DND-41 (cell line): ENCODE data around the gene XYLT1.

Experiments
- ATAC-seq: fragments of 200-7000 bp; cut with Tn5 transposase; 3 replicates; pipeline ENCODE4 v1.9.1; 2021; ENCODE audit warnings: low read depth; ENCODE audit not compliant: insufficient read depth
- DNase-seq: peaks from one replicate; pipeline ENCODE4 v3.0.0-alpha.2; 2020
- H2AFZ ChIP-seq: 2 replicates; pipeline ENCODE4 v1.6.0; 2012; ENCODE audit warnings: low read depth, low read length
- H3K27ac ChIP-seq: 2 replicates; pipeline ENCODE4 v1.5.1; 2012; ENCODE audit warnings: low read length, inconsistent platforms
- H3K27me3 ChIP-seq: fragments of 200-600 bp; sonication (generic); 2 replicates; pipeline ENCODE4 v1.6.0; 2012; ENCODE audit warnings: low read length, mild to moderate bottlenecking, inconsistent platforms; ENCODE audit not compliant: insufficient read depth, poor library complexity
- H3K36me3 ChIP-seq: 2 replicates; pipeline ENCODE4 v1.5.1; 2012; ENCODE audit warnings: low read length, inconsistent platforms; ENCODE audit not compliant: insufficient read depth
- H3K4me1 ChIP-seq: 2 replicates; pipeline ENCODE4 v1.5.1; 2012; ENCODE audit warnings: mild to moderate bottlenecking, low read length; ENCODE audit not compliant: insufficient read depth
- H3K4me2 ChIP-seq: 2 replicates; pipeline ENCODE4 v1.6.0; 2012; ENCODE audit warnings: mild to moderate bottlenecking, moderate library complexity, low read length, inconsistent platforms; ENCODE audit not compliant: insufficient read depth
- H3K4me3 ChIP-seq, 2 experiments: fragments of 200-600 bp in 1 of 2; shearing (Covaris generic) in 1 of 2; 2 replicates each; pipeline ENCODE4 v1.5.1; 2012 to 2016; ENCODE audit warnings: inconsistent platforms in 2 of 2, low read length in 2 of 2, mild to moderate bottlenecking in 2 of 2, low read depth in 1 of 2, moderate library complexity in 1 of 2
- H3K79me2 ChIP-seq: 2 replicates; pipeline ENCODE4 v1.6.0; 2012; ENCODE audit warnings: low read length, inconsistent platforms; ENCODE audit not compliant: insufficient read depth
- H3K9ac ChIP-seq: 2 replicates; pipeline ENCODE4 v1.6.0; 2012; ENCODE audit warnings: low read depth, mild to moderate bottlenecking, inconsistent platforms, low read length, moderate library complexity
- H3K9me3 ChIP-seq: 2 replicates; pipeline ENCODE4 v1.5.1; 2012; ENCODE audit warnings: low read length, moderate library complexity, mild to moderate bottlenecking, inconsistent platforms; ENCODE audit not compliant: insufficient read depth, severe bottlenecking
- H4K20me1 ChIP-seq: 2 replicates; pipeline ENCODE4 v1.6.0; 2012; ENCODE audit warnings: low read length; ENCODE audit not compliant: insufficient read depth
- EZH2 ChIP-seq: IDR thresholded peaks from 3 replicates; pipeline ENCODE4 v1.6.1; 2012; ENCODE audit warnings: borderline replicate concordance, low read depth, mild to moderate bottlenecking, moderate library complexity, low read length, inconsistent platforms; ENCODE audit not compliant: severe bottlenecking
- TF ChIP-seq, protein P1 (sequence below): IDR thresholded peaks from 2 replicates; pipeline ENCODE4 v1.5.1; 2012; ENCODE audit warnings: borderline replicate concordance, low read length, moderate library complexity, mild to moderate bottlenecking; ENCODE audit not compliant: poor library complexity, severe bottlenecking; ENCODE audit errors: extremely low read depth

The XYLT1 gene

DNA sequence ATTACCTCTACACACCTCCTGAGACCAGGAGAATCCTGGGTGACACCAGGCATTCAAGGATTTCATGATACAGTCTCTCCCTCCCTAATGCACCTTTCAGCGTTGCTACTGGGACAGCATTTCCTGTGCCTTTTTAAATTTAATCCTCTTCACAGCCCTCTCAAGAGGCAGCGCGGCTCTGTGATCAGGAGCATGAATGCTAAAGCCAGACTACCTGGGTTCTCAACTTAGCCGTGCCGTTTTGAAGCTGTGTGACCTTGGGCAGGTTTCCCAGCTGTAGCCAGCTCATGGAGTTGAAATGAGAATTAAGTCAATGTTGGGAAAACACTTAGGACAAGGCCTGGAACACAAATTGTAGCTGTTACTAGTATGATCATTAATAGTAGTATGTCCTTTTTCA lies 191.8 kb downstream of the XYLT1 start:
- Histone ChIP-seq H2AFZ (no peak overlapping the region), H3K27me3 (no peaks in the 10 kb centered on the region)
- DNase-seq, result no peak

DNA sequence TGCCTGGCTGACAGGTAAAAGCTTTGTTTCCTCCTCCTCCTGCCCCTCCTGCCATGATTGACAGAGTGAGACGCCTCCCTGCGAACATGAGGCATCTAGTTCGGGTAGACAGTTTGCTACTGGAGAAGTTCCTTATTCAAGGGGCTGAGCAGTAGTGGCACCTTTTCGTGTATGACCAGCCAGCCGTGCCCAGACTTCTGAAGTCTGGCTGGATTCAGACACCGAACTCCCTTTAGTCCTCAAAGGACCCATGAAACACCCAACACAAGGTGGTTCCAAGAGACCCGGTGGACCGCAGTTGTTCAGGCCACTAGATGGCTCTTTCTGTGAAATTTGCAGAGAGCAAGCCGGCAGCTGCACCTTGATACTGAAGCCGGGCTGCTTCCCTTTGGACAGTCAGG lies 192.8 kb downstream of the XYLT1 start:
- H3K4me3 ChIP-seq, result no peak overlapping the region
- H3K79me2 ChIP-seq, result no peaks in the 10 kb centered on the region
- H3K27me3 ChIP-seq, result no peaks in the 10 kb centered on the region
- H3K4me1 ChIP-seq, result no peaks in the 10 kb centered on the region
- TF ChIP-seq, protein P1, sequence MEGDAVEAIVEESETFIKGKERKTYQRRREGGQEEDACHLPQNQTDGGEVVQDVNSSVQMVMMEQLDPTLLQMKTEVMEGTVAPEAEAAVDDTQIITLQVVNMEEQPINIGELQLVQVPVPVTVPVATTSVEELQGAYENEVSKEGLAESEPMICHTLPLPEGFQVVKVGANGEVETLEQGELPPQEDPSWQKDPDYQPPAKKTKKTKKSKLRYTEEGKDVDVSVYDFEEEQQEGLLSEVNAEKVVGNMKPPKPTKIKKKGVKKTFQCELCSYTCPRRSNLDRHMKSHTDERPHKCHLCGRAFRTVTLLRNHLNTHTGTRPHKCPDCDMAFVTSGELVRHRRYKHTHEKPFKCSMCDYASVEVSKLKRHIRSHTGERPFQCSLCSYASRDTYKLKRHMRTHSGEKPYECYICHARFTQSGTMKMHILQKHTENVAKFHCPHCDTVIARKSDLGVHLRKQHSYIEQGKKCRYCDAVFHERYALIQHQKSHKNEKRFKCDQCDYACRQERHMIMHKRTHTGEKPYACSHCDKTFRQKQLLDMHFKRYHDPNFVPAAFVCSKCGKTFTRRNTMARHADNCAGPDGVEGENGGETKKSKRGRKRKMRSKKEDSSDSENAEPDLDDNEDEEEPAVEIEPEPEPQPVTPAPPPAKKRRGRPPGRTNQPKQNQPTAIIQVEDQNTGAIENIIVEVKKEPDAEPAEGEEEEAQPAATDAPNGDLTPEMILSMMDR, result no peak
- TF ChIP-seq EZH2, result no peak
- no peak overlapping the region for H3K4me2 ChIP-seq
- ATAC-seq (no peak), DNase-seq (no peak)
- no peaks in the 10 kb centered on the region for H3K36me3 ChIP-seq
- H4K20me1 ChIP-seq, result no peaks in the 10 kb centered on the region
- H3K27ac ChIP-seq, result no peak overlapping the region
- H2AFZ ChIP-seq, result no peak overlapping the region
- no peaks in the 10 kb centered on the region for H3K9me3 ChIP-seq
- H3K9ac ChIP-seq, result no peak overlapping the region

More for the DNA sequence above, 191.8 kb downstream of the XYLT1 start:
- H4K20me1 ChIP-seq, result no peaks in the 10 kb centered on the region
- no peaks in the 10 kb centered on the region for H3K9me3 ChIP-seq
- H3K79me2 ChIP-seq, result no peaks in the 10 kb centered on the region
- H3K4me2 ChIP-seq, result no peak overlapping the region
- H3K27ac ChIP-seq, result no peak overlapping the region
- TF ChIP-seq, protein P1, result no peak
- no peak for TF ChIP-seq EZH2
- H3K4me1 ChIP-seq, result no peaks in the 10 kb centered on the region
- no peak overlapping the region for H3K9ac ChIP-seq
- no peak overlapping the region for H3K4me3 ChIP-seq
- no peak for ATAC-seq
- no peaks in the 10 kb centered on the region for H3K36me3 ChIP-seq

DNA sequence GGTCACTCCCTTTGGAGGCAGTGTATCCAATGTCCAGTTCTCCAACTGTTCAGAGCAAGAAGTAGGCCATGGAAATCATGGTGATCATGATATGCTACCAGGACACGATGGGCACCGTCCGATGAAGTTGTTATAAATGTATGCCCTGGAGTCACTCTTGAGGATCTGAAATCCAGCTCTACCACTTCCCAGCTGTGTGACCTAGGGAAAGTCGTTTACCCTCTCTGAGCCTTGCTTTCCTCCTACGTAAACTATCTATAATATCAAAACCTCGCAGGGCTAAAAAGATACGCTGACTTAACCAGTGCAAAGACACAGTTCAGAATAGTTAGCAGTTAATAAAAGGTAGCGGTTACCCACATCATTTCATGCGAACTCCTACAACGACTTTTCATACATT lies 194.2 kb downstream of the XYLT1 start:
- H3K4me1 ChIP-seq, result no peaks in the 10 kb centered on the region
- no peaks in the 10 kb centered on the region for H3K79me2 ChIP-seq
- no peak overlapping the region for H2AFZ ChIP-seq

More for the DNA sequence above, 194.2 kb downstream of the XYLT1 start:
- Histone ChIP-seq H3K36me3 (no peaks in the 10 kb centered on the region), H3K9ac (no peak overlapping the region), H3K27ac (no peak overlapping the region), H3K4me2 (no peak overlapping the region), H4K20me1 (no peaks in the 10 kb centered on the region), H3K4me3 (no peak overlapping the region), H3K27me3 (no peaks in the 10 kb centered on the region), H3K9me3 (no peaks in the 10 kb centered on the region)
- no peak for TF ChIP-seq EZH2
- TF ChIP-seq, protein P1, result no peak
- DNase-seq, result no peak
- no peak for ATAC-seq
